NCI-H1105 treated with DMSO at 0.1 percent for 48 hours (cell line): Measurements from ENCODE around the gene LRAT.

ENCODE experiments used
- DNase-seq: peaks from one replicate; lab custom pipeline; 2025; lab: John Stamatoyannopoulos, UW

Gene LRAT

GRCh38 chr4:154778264-154778663 lies 34.5 kb downstream of the LRAT start:
- DNase-seq, result no peak

GRCh38 chr4:154779362-154779947 lies 35.7 kb downstream of the LRAT start:
- peak; percentile 2 for DNase-seq

GRCh38 chr4:154781126-154781982 lies 37.6 kb downstream of the LRAT start, which contains the start of gene RBM46:
TSS of gene RBM46 (plus strand) at chr4:154781272. CDS start at chr4:154796753, 15,481 bp downstream.
- no peak for DNase-seq

- no peak for DNase-seq
Measured at GRCh38 chr4:154781983-154782293, 38.1 kb downstream of the LRAT start.
